ENCODE results near the gene NUAK1.

NUAK1 gene

GRCh38 chr12:106051853-106052531, 86.8 kb downstream of the NUAK1 start:
- DNase-seq = no peak

- no peak for DNase-seq
Observed at GRCh38 chr12:106049546-106049945, 89.2 kb downstream of the NUAK1 start.

- DNase-seq = no peak
Observed at GRCh38 chr12:106049105-106049504, 89.6 kb downstream of the NUAK1 start.

GRCh38 chr12:106048676-106049075, 90.1 kb downstream of the NUAK1 start:
- no peak for DNase-seq

- DNase-seq = no peak
Observed at GRCh38 chr12:106048016-106048415, 90.7 kb downstream of the NUAK1 start.

GRCh38 chr12:106046947-106047346, 91.8 kb downstream of the NUAK1 start:
- DNase-seq = no peak

- DNase-seq = no peak
Observed at GRCh38 chr12:106046301-106046846, 92.4 kb downstream of the NUAK1 start.

GRCh38 chr12:106045251-106045674, 93.5 kb downstream of the NUAK1 start:
- DNase-seq = no peak

- no peak for DNase-seq
Observed at GRCh38 chr12:106044773-106045172, 94.0 kb downstream of the NUAK1 start.

- DNase-seq = no peak
Observed at GRCh38 chr12:106042037-106042436, 96.7 kb downstream of the NUAK1 start.

- no peak for DNase-seq
Observed at GRCh38 chr12:106040521-106040920, 98.2 kb downstream of the NUAK1 start.

- no peak for DNase-seq
Observed at GRCh38 chr12:106039646-106040404, 98.9 kb downstream of the NUAK1 start.

- no peak for DNase-seq
Observed at GRCh38 chr12:106039242-106039641, 99.5 kb downstream of the NUAK1 start.

GRCh38 chr12:106037524-106038298, 101.0 kb downstream of the NUAK1 start:
- no peak for DNase-seq

- DNase-seq = no peak
Observed at GRCh38 chr12:106035421-106035820, 103.3 kb downstream of the NUAK1 start.

GRCh38 chr12:106034316-106034715, 104.4 kb downstream of the NUAK1 start:
- no peak for DNase-seq

GRCh38 chr12:106033161-106033675, 105.5 kb downstream of the NUAK1 start:
- DNase-seq = no peak

- DNase-seq = no peak
Observed at GRCh38 chr12:106032623-106032925, 106.2 kb downstream of the NUAK1 start.

GRCh38 chr12:106031761-106032622, 106.8 kb downstream of the NUAK1 start:
- DNase-seq = no peak

- no peak for DNase-seq
Observed at GRCh38 chr12:106030210-106031071, 108.3 kb downstream of the NUAK1 start.

- no peak for DNase-seq
Observed at GRCh38 chr12:106029532-106029931, 109.2 kb downstream of the NUAK1 start.
